ENCODE results near the gene LRP2. TPM values are rescaled to one million over a fixed set of nuclear protein-coding genes. Genes with fewer than 3 reads are reported as not detected.
"Not testable (repeated sequence)": the region's sequence is repeated elsewhere in the genome, so short reads cannot be mapped to it uniquely, and the experiment has no call there.

The LRP2 gene
- total and polyA plus RNA-seq, 2 of the 8 experiments (the other 6 are each of a cell fraction or from before 2014, with no cell fraction given): 2.0 to 2.9 TPM

- POLR2A ChIA-PET (ENCODE audit: partially characterized antibody): not testable (repeated sequence)
Measured at GRCh38 chr2:169399491-169399890, 37.2 kb upstream of the LRP2 start.

More at GRCh38 chr2:169399491-169399890, 37.2 kb upstream of the LRP2 start:
- FAIRE-seq; H3K23ac ChIP-seq (ENCODE audit: insufficient read length); H3K14ac ChIP-seq (ENCODE audit: insufficient read length); H4K91ac ChIP-seq (replicated peaks; ENCODE audit: insufficient read length, low read length); H3K4me3 ChIP-seq (ENCODE audit: extremely low read depth in 1 of 4, insufficient read depth in 2 of 4, low read depth in 3 of 4, low read length in 4 of 4); H2BK15ac ChIP-seq (ENCODE audit: low read length); H2BK12ac ChIP-seq (ENCODE audit: low read depth, low read length); H3K27me3 ChIP-seq (replicated peaks in 1 of 4; ENCODE audit: control insufficient read depth in 3 of 4, extremely low read depth in 1 of 4, insufficient read depth in 3 of 4, low read length in 3 of 4); H3K36me3 ChIP-seq (ENCODE audit: control insufficient read depth in 2 of 4, insufficient read depth in 4 of 4, low read length in 3 of 4); H4K8ac ChIP-seq (ENCODE audit: extremely low read depth, insufficient read depth, low read length); H4K5ac ChIP-seq (ENCODE audit: insufficient read length, low read depth, low read length); H3K23me2 ChIP-seq (ENCODE audit: low read depth, low read length); H3K9ac ChIP-seq (replicated peaks in 1 of 4; ENCODE audit: extremely low read depth in 1 of 4, low read depth in 3 of 4, low read length in 3 of 4); H3K56ac ChIP-seq (replicated peaks; ENCODE audit: insufficient read length, low read depth, low read length); H2AK5ac ChIP-seq (ENCODE audit: low read depth, low read length); H3K9me3 ChIP-seq (ENCODE audit: insufficient read depth in 2 of 2, low read depth in 1 of 2, low read length in 1 of 2); H3K27ac ChIP-seq (ENCODE audit: low read depth, low read length); H3K18ac ChIP-seq (ENCODE audit: extremely low read depth, low read length); H3K4me1 ChIP-seq (replicated peaks in 1 of 4; ENCODE audit: control insufficient read depth in 3 of 4, insufficient read depth in 4 of 4, low read length in 3 of 4); H3K79me2 ChIP-seq (ENCODE audit: control insufficient read depth in 1 of 2, insufficient read depth in 2 of 2, low read length in 2 of 2); H2BK5ac ChIP-seq (ENCODE audit: low read depth, low read length); H2BK120ac ChIP-seq (replicated peaks; ENCODE audit: low read depth, low read length); H2BK20ac ChIP-seq (ENCODE audit: low read length); DNase-seq (ENCODE audit: low read depth in 1 of 2, low spot score in 2 of 2); H4K20me1 ChIP-seq (replicated peaks in 1 of 2; ENCODE audit: control insufficient read depth in 1 of 2, insufficient read depth in 2 of 2, low read length in 2 of 2); H3K4ac ChIP-seq (replicated peaks; ENCODE audit: insufficient read length, low read depth, low read length); H3K79me1 ChIP-seq (ENCODE audit: low read depth, low read length); H3K4me2 ChIP-seq (ENCODE audit: insufficient read depth in 1 of 2, low read depth in 2 of 2, low read length in 2 of 2); H2AFZ ChIP-seq (ENCODE audit: low read length): not testable (repeated sequence)
- CTCF ChIA-PET (ENCODE audit: partially characterized antibody): interaction anchor here (0.6 to 5.2 kb wide), 3 partner anchors 12 to 289 kb away, joined by 4 to 39 read pairs (median 4); no protein-coding TSS in a partner anchor
- 93% methylated on average over 13 of the region's 13 CpGs; no CpG with 5 or more reads in 1 of the 2 experiments for WGBS, 2 experiments (ENCODE audit: extremely low coverage in 1 of 2, insufficient coverage in 1 of 2, insufficient read length in 1 of 2, insufficient replicate concordance in 2 of 2, low coverage in 1 of 2, low lambda C conversion rate in 2 of 2, missing lambda C conversion rate in 1 of 2)

Measured in H1 (cell line).